Measurements from ENCODE around the gene MAMSTR.

The MAMSTR gene

GRCh38 chr19:48746110-48746509, 26.6 kb upstream of the MAMSTR start:
- DNase-seq (ENCODE audit: low spot score), result no peak

- DNase-seq (ENCODE audit: low spot score), result peak; percentile 79
Measured at GRCh38 chr19:48745208-48745995, 25.9 kb upstream of the MAMSTR start.

- no peak for DNase-seq (ENCODE audit: low spot score)
Measured at GRCh38 chr19:48742096-48742495, 22.6 kb upstream of the MAMSTR start.

- no peak for DNase-seq (ENCODE audit: low spot score)
Measured at GRCh38 chr19:48741129-48741999, 21.8 kb upstream of the MAMSTR start.

GRCh38 chr19:48740164-48740972, 20.8 kb upstream of the MAMSTR start, which contains the start of gene RASIP1:
RASIP1 (minus strand) TSS chr19:48740610; CDS start chr19:48740282, 328 bp downstream.
- no peak for DNase-seq (ENCODE audit: low spot score)

GRCh38 chr19:48739404-48740163, 20.1 kb upstream of the MAMSTR start:
- no peak for DNase-seq (ENCODE audit: low spot score)

DNA sequence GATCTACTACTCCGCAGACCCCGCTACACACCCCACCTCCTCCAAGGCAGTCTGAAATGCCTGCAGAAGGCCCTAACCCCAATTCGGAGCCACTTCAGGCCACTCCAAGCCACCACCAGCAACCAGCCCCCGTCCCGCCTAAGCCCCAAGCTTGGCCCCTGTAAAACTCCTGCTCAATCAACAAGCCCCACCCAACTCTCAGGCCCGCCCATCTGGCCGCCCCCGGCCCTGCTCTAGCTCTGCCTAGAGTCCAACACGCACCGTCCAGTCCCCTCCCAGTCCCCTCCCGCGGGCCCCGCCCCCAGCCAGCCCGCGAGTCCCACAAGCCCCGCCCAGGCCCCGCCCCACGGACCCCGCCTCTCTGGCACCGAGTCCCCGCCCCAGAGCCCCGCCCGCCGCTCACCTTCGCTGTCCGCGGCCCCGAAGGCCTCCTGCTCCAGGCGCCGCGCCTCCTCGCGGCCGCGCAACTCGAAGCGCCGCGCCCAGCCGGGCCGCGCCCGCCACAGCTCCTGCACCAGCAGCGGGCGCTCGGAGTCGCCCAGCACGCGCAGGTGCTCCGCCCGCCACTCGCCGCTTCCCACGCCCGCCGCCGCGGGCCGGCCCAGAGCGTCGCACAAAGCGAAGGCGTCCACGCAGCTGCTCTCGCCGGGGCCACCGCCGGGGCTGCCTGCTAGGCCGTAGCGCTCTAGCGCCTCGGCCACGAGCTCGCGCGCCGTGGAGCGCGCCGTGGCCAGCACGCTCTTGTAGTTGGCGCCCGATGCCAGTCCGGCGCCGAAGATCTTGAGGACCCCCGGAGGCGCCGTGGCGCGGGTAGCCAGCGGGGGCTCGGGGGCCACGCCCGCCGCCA, 19.3 kb upstream of the MAMSTR start:
- DNase-seq (ENCODE audit: low spot score), result peak; percentile 67

GRCh38 chr19:48737360-48737998, 18.0 kb upstream of the MAMSTR start:
- DNase-seq (ENCODE audit: low spot score), result no peak

DNA sequence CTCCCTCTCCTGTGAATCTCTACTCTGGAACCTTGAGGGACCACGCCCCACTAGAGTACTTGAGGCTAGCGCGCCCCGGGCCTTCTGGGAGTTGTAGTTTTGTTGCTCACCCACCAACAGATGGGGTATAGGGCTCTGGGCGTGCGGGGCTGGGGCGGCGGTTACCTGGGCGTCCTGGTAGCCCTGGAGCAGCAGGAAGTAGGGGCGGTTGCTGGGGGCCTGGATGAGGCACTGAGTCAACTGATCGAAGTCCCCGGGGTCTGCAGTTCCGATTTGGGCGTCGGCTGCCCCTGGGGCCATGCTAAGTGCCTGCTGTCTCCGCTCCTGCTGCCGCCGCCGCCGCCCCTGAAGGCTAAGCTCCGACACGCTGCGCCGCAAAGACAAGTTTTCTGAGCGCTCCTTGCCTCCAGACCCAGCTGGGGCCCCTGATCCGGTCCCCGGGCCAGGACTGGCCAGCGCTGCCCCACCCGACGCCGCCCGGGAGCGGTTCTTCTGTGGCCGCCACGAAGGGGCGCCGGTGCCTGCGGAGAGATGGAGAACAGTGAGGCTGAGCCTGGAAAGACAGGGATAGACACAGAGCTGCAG, 15.6 kb upstream of the MAMSTR start:
- no peak for DNase-seq (ENCODE audit: low spot score)

- DNase-seq (ENCODE audit: low spot score), result no peak
Measured at GRCh38 chr19:48734625-48735024, 15.1 kb upstream of the MAMSTR start.

DNA sequence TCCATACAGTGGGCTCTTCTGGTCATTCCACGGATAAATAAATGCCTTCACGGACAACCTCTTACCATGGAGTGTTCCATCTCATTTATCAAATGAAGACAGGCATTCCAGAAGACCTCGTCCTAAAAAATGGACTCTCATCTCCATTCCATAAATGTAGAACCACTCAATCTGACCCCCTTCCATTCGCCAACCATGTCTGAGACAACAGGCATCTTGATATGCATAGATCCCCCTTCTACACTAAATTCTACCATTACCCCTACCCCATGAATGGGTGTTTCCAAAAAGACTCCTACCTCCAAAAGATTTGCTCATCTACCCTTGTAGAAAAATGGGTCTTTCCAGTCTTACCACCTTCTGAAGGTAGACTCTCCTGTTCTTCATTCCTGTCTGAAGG, 11.9 kb upstream of the MAMSTR start:
- DNase-seq (ENCODE audit: low spot score), result no peak

DNA sequence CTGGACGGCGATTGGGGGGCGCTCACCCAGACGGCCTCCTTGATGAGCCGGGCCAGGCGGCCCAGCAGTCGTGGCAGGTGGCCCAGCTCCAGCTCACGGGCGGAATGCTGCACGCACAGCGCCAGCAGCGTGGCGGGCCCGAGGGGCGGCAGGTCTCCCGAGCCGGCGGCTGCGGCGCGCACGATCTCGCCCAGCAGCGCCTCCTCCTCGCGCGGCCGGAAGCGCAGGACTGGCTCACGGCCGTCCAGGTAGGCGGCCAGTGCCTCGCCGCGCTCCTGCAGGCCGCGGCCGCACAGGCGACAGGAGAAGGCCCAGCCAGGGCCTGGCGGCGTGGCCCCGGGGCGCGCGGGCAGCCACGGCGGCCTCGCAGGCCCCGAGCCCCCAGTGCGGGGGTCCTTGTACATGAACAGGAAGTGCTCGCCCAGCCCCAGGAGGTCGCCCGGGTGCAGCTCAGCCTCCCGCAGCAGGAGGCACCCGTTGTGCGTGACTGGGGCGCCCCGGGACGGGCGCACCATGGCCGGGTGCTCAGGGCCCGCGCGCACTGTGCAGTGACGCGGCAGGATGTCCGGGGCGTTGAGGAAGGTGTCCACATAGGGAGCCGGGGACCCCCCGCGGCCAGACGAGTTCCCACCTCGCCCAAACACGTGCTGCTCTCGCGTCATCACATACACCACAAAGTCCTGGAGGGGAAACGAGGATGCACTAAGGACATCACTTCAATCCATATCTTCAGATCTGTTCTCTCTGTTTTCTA, 9.6 kb upstream of the MAMSTR start:
- DNase-seq (ENCODE audit: low spot score), result no peak

DNA sequence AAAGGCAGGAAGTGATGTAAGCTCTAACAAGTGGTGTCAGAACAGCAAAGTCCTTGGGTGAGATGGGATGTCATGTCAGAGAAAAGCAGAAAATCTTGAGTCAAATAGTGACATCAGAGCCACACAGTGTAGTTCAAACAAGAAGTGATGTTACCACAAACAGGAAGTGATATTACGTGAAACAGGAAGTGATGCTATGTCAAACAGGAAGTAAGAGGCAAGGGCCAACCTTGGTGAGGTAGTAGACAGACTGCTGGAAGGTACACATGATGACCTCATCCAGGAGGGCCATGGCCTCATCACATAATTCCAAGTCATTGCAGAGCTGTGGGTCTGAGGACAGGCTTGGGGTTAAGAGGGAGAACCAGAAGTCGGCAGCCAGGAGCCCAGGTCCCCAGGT, 7.0 kb upstream of the MAMSTR start:
- no peak for DNase-seq (ENCODE audit: low spot score)

DNA sequence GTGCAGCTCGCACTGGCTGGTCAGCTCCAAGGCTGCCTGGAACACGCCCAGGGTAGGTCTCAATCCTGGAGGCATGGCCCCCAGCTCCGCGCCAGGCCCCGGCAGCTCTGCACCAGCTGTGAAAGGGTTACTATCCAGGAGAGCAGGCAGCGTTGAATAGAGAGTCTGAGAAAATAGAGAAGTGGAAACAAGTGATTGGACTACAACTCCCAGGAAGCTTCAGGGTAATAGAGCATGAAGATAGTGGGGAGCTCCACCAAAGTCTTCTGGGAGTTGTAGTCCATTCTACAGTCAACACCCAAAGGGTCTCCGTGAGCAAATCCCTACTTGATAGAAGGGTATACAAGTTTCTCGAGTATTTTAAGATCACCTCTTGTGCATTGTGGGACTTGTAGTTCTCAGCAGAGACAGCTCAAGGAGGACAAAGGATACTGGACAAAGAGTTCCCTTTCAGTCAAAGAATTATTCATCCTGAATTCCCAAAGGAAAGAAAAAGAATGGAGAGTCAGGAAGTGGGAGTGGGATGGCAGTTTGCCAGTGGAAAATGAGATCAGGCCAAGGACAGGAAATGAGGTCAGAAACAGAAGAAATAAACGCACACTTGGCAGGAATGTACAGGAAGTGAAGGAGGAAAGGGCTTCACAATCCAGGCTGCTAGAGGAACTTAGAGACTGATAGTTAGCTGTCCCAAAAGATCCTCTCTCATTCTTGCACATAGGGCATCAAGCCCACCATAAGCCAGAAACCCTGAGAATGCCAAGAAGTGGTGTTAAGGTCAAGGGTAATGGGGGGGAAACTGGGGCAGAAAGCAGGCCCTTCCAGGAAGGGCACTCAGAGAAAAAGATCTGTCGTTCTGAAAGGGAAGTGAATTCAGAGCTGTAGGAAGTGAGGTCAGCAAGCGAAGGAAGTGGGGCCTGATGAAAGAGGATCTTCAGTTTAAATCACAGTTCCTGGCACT, 5.5 kb upstream of the MAMSTR start:
- DNase-seq (ENCODE audit: low spot score), result peak; percentile 63

DNA sequence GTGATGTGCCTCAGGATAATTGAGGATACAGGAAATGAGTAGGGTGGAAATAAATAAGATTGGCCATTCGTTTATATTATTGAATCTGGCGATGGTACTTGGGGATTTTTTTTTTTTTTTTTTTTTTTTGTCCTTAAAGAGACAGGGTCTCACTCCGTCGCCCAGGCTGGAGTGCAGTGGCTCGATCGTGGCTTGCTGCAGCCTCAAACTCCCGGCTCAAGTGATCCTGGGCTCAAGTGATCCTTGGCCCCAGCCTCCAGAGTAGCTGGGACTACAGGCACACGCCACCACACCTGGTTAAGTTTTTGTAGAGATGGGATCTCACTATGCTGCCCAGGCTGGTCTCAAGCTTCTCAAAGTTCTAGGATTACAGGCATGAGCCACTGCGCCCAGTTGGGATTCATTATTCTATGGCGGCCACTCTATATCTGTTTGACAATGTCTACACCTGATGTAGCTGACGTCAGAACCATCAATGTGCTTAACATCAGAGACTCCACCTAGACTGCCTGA, 2.7 kb upstream of the MAMSTR start:
- no peak for DNase-seq (ENCODE audit: low spot score)

DNA sequence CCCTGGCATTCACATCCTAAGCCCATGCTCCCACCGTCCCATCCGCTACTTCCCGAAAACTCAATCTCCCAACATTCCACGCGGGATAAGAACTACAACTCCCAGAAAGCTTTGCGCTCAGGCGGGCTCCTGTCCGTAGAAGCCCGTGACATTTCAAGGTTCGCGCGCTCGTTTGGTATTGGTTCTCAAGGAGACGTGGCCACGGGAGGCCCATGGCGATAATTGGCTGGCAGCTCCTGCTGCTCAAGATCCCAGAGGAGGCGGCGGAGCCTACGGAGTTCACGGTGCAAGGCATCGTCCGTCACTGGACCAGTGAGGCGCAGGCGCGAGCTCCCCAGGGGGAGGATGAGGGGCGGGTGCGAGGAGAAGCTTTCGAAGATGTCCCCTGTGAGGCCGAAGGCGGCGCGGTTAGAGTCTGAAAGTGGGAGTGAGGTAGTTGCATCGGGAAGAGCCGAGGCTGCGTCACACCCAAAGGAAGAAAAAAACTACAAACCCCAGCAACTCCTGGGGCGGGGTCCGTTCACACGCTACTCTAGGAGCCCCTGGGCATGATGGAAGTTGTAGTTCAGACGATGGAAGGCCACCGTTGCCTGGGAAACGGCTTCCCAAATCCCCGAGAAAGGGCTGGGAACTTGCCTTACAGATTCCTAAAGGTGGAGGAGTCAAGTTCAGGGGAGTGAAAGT, 1.2 kb upstream of the MAMSTR start:
- peak; percentile 100 for DNase-seq (ENCODE audit: low spot score)

GRCh38 chr19:48720251-48720612, 707 bp upstream of the MAMSTR start:
- DNase-seq (ENCODE audit: low spot score), result no peak

All from globus pallidus (tissue), 1 donor.